HCT116 (cell line): ENCODE results near the gene COPS8.

Source experiments
- CTCF ChIP-seq, 3 experiments: fragments of 200-600 bp in 1 of 3; sonication (generic) in 1 of 3; IDR thresholded peaks in 2 of 3; conservative IDR thresholded peaks in 1 of 3; 2 replicates each; pipeline ENCODE4 v1.5.1; 2012 to 2017; ENCODE audit warnings: low read depth in 2 of 3, low read length in 2 of 3, antibody characterized with exemption in 1 of 3, borderline replicate concordance in 1 of 3, control low read depth in 1 of 3, mild to moderate bottlenecking in 1 of 3, mixed read lengths in 1 of 3, mixed run types in 1 of 3, moderate library complexity in 1 of 3; ENCODE audit not compliant: insufficient read depth in 1 of 3
- POLR2A ChIP-seq: IDR thresholded peaks from 2 replicates; pipeline ENCODE4 v1.7.0; 2011; ENCODE audit warnings: borderline replicate concordance; ENCODE audit not compliant: insufficient read depth, insufficient read length; ENCODE audit errors: extremely low read depth
- POLR2AphosphoS5 ChIP-seq: IDR thresholded peaks from 2 replicates; pipeline ENCODE4 v1.6.1; 2011; ENCODE audit warnings: mild to moderate bottlenecking, low read depth, low read length, moderate library complexity

GRCh38 chr2:237057893-237058300 lies 27.8 kb upstream of the COPS8 start:
- TF ChIP-seq POLR2AphosphoS5, result no peak
- no peak for TF ChIP-seq POLR2A
- TF ChIP-seq CTCF (IDR thresholded peaks at IDR 0.05 in 2 of 3, conservative IDR thresholded peaks at IDR 0.05 in 1 of 3; ENCODE audit: borderline replicate concordance in 1 of 3, insufficient read depth in 1 of 3, low read depth in 2 of 3, low read length in 2 of 3), result no peak
